OCI-LY3 (cell line): ENCODE data around the gene NOXO1.

Source experiments
- EZH2phosphoT487 ChIP-seq: fragments of 200-600 bp; shearing (Covaris generic); IDR thresholded peaks from 2 replicates; pipeline ENCODE4 v1.6.1; 2018; ENCODE audit warnings: antibody characterized with exemption, mixed run types, low read depth
- TF ChIP-seq, protein P1 (sequence below): fragments of 200-600, 300-600 bp; sonication (generic); IDR thresholded peaks from 2 replicates; pipeline ENCODE4 v1.5.1; 2014; ENCODE audit warnings: antibody characterized with exemption, low read length, low read depth

DNA sequence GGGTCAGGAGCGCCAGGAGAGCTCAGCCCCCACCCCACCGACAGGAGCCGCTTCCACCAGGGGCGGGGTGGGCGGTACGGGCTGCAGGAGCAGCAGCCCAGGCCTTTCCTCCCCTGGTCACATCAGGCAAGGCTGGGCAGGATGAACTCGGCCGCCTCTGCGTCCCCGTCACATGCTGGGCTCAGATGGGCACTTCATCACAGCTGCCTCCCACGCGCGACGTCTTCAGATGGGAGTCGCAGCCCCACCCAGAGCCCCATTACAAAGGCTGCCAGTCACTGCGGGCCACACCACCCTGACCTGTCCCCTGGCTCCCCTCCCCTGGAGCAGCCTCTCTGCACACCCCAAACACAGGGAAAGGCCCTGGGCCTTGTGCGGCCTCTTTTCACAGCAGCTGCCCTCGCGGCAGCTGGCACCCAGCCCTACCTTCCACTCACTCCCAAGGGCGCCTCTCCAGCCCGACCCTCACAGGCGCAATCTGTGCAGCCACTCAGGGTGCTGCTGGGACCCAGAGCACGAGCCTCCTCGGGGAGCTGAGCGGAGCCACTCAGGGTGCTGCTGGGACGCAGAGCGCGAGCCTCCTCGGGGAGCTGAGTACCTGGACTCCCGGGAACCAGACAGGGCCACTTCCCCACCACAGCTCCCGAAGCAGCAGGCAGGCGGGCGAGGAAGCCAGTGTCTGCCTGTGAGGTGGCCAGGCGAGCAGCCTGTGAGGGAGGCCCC lies 23.7 kb upstream of the NOXO1 start:
- TF ChIP-seq, protein P1, sequence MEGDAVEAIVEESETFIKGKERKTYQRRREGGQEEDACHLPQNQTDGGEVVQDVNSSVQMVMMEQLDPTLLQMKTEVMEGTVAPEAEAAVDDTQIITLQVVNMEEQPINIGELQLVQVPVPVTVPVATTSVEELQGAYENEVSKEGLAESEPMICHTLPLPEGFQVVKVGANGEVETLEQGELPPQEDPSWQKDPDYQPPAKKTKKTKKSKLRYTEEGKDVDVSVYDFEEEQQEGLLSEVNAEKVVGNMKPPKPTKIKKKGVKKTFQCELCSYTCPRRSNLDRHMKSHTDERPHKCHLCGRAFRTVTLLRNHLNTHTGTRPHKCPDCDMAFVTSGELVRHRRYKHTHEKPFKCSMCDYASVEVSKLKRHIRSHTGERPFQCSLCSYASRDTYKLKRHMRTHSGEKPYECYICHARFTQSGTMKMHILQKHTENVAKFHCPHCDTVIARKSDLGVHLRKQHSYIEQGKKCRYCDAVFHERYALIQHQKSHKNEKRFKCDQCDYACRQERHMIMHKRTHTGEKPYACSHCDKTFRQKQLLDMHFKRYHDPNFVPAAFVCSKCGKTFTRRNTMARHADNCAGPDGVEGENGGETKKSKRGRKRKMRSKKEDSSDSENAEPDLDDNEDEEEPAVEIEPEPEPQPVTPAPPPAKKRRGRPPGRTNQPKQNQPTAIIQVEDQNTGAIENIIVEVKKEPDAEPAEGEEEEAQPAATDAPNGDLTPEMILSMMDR = no peak
- no peak for TF ChIP-seq EZH2phosphoT487
